GM19239 (cell line): ENCODE results near the gene DNAJC5.
A peak's percentile ranks its signal among the peaks of the same experiment; 100 is the strongest.
"Not testable (repeated sequence)": the region's sequence is repeated elsewhere in the genome, so short reads cannot be mapped to it uniquely, and the experiment has no call there.

Source experiments
- DNase-seq: peaks from one replicate; pipeline ENCODE4 v3.0.0; 2011; ENCODE audit warnings: low spot score; ENCODE audit not compliant: insufficient read length
- FAIRE-seq: peaks from 2 replicates; lab custom pipeline; 2011; peaks lifted over from hg19 to GRCh38; lab: Jason Lieb, UNC

DNAJC5 gene

DNA sequence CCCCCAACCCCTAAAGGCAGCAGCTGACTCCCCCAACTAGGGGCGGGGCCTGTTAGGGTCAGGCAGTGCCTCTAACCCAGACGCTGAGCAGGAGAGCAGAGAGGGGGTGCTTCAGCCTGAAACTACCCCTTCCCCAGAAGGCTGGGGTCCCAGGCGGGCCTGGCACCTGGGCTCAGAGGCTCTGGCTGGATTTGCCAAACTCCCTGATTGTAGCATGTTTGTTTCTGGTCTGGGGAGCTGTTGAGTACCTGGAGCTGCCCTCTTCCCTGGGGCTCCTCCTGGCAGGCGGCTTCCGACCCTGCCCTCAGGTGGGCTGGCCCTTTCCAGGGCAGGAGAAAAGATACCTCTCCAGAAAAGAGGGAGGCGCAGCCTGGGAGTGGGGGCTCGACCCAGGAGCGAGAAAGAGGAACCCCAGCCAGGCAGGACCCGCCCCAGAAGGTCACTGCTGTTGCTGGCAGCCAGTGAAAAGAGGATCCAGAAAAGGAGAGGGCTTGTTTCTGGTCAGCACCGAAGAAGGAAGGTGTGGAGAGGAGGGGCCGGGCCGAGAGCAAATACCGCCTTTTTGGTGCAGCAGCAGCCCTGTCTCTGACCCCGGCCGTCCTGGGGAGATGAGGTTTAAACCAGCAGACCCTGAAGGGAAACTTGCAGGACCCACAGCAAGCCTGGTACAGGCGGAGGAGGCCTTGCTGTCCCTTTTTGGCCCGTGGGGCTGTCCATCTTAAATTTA is 34.4 kb upstream of the DNAJC5 start:
- FAIRE-seq = no peak
- DNase-seq = no peak

- FAIRE-seq = no peak
- DNase-seq = no peak
Observed at GRCh38 chr20:63861365-63861934, 33.5 kb upstream of the DNAJC5 start, which contains the start of gene ABHD16B. Gene ABHD16B, plus strand, starts transcription at chr20:63861498. Its CDS starts 43 bp downstream, at chr20:63861541.

DNA sequence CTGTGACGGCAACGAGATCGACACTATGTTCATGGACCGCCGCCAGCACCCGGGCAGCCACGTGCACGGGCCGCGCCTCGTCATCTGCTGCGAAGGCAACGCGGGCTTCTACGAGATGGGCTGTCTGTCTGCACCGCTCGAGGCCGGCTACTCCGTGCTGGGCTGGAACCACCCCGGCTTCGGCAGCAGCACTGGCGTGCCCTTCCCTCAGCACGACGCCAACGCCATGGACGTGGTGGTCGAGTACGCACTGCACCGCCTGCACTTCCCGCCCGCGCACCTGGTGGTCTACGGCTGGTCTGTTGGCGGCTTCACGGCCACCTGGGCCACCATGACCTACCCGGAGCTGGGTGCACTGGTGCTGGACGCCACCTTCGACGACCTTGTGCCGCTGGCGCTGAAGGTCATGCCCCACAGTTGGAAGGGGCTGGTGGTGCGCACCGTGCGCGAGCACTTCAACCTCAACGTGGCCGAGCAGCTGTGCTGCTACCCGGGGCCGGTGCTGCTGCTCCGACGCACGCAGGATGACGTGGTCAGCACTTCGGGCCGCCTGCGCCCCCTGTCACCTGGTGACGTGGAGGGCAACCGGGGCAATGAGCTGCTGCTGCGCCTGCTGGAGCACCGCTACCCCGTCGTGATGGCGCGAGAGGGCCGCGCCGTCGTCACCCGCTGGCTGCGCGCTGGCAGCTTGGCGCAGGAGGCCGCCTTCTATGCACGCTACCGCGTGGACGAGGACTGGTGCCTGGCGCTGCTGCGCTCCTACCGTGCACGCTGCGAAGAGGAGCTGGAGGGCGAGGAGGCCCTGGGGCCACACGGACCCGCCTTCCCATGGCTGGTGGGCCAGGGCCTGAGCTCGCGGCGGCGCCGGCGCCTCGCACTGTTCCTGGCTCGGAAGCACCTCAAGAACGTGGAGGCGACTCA is 32.7 kb upstream of the DNAJC5 start:
- FAIRE-seq = no peak
- no peak for DNase-seq

DNA sequence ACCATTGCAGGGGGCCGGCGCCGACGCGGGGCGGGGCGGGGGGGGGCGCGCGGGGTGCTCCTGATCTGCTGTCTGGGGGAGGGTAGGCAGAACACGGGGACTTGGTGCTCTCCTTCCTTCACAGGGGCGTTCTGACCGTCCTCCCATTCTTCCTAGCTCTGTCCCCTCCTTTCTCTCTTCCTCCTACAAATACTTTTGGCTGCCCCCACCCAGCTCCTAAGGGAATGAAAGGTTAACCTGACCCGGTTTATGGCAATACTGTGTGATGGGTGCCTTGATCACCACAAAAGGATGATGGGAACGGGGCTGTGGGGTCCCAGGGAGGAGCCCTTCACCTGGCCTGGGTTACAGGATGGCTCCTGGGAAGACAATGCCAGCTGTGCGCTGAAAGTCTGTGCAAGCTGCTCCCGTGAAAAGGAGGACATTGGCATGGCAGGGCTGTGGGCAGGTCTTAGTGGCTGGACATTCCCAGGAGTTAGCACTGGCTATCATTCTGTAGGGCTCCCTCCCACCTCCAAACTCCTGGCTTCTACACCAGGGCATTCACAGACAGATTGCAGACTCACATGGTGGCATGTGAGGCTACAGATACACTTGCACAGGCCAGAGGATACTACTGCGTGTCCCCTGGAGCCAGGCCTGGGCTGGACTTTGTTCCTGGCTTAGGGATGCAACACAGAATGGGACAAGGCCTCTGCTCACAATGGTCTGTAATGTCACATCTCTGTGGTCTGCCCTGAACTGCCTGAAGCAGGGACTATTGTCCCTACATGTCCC is 31.7 kb upstream of the DNAJC5 start:
- DNase-seq (no peak), FAIRE-seq (no peak)

- peak; percentile 77 for FAIRE-seq
- DNase-seq = peak; percentile 98
Observed at GRCh38 chr20:63863798-63864544, 31.0 kb upstream of the DNAJC5 start.

DNA sequence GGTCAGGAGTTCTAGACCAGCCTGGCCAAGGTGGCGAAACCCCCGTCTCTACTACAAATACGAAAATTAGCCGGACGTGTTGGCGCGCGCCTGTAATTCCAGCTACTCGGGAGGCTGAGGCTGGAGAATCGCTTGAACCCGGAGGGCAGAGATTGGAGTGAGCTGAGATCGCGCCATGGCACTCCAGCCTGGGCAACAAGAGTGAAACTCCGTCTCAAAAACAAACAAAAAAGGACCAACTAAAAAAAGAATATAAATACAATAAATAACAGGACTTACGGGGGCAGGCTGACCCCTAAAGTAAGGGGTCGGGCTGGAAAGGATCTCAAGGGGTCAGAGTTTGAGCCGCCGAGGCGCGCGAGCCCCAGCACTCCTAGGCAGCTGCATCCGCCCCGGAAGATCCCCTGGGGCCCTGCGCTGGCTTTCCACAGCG is 30.4 kb upstream of the DNAJC5 start:
- DNase-seq (no peak), FAIRE-seq (no peak)

DNA sequence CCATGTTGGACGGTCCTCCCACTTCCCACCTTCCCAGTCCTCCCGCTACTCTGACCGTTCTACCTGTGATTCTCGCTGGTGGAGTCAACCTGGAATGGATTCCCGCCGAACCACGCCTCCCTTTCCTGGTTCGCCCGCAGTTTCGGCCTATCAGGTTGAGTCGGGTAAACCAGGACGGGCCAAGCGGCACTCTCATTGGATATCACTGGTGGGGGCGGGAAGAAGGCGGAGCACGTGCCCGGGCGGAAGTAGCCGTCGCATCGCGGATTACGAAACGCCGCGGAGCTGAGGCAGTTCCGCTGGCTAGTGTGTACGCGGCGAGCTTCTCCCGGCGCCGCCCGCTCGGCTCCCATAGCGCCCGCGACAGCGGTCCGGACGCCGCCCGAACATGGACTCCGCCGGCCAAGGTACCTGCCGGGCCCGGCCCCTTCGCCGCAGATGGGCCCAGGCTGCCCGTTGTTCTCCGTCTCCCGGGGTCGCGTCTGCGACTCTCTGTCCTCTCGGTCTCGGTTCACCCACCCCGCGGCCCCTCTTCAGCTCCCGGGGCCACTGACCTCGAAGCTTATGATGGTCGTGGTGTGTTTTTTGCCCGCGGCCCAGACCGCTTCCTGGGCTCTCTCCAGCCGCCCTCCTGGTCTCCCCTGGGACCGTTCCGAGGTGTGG is 29.8 kb upstream of the DNAJC5 start, which contains the start of gene TPD52L2:
TSS of gene TPD52L2 (plus strand) at position 293 of the 663 bp plus-strand sequence. CDS start at position 389, 96 bp downstream.
- FAIRE-seq = peak; percentile 96

GRCh38 chr20:63867042-63867441 is 27.9 kb upstream of the DNAJC5 start:
- not testable (repeated sequence) for FAIRE-seq, DNase-seq

More for the DNA sequence above, 29.8 kb upstream of the DNAJC5 start, which contains the start of gene TPD52L2:
- peak; percentile 98 for DNase-seq

DNA sequence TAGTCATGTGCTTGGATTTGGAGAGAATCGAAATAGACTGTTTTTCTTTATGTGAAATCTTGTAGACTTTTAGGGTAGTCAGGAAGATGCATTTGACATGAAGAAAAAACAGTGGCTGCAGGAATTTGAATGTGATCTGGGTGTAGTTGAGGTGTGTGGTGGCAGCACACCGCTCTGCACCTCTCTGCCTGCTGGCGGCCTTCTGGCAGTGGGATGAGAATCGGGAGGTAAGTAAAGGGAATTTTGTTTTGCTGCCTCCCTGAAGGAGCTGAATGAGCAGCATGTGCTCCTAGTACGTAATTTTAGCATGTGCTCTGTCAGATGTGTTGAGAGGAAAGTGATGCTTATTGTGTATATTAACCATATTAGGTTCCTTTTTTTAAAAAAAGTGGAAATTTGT is 26.7 kb upstream of the DNAJC5 start:
- FAIRE-seq (no peak), DNase-seq (no peak)

GRCh38 chr20:63873477-63873971 is 21.4 kb upstream of the DNAJC5 start:
- FAIRE-seq (no peak), DNase-seq (no peak)

DNA sequence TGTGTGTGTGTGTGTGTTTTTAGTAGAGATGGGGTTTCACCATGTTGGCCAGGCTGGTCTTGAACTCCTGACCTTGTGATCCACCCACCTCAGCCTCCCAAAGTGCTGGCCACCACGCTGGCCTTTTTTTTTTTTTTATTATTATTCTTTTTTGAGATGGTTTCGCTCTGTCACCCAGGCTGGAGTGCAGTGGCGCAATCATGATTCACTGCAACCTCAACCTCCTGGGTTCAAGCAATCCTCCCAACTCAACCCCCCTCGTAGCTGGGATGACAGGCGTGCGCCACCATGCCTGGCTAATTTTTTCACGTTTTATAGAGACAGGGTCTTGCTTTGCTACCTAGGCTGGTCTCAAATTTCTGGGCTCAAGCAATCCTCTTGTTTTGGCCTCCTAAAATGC is 20.7 kb upstream of the DNAJC5 start:
- not testable (repeated sequence) for DNase-seq, FAIRE-seq

DNA sequence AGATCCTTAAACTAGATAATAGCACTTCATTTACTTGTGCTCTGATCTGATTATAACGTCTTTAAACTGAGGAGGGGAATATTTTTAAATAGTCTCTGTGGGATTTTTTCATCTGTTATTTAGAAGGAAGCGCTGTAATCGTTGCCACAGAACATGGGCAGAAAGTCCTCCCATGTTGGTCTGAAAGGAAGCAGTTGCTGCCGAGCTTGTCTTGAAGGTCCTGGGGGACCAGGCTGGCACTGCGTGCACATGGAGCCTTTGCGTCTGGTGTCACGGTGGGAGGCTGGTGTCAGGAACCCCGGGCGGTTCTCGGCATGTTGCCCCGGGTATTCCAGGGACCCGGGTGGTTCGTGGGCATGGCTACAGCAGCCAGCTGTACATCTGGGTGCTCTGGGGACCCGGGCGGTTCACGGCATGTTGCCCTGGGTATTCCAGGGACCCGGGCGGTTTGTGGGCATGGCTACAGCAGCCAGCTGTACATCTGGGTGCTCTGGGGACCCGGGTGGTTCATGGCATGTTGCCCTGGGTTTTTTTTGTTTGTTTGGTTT is 18.4 kb upstream of the DNAJC5 start:
- DNase-seq = no peak
- FAIRE-seq = no peak

GRCh38 chr20:63877755-63878470 is 17.0 kb upstream of the DNAJC5 start:
- DNase-seq = no peak
- FAIRE-seq = no peak

DNA sequence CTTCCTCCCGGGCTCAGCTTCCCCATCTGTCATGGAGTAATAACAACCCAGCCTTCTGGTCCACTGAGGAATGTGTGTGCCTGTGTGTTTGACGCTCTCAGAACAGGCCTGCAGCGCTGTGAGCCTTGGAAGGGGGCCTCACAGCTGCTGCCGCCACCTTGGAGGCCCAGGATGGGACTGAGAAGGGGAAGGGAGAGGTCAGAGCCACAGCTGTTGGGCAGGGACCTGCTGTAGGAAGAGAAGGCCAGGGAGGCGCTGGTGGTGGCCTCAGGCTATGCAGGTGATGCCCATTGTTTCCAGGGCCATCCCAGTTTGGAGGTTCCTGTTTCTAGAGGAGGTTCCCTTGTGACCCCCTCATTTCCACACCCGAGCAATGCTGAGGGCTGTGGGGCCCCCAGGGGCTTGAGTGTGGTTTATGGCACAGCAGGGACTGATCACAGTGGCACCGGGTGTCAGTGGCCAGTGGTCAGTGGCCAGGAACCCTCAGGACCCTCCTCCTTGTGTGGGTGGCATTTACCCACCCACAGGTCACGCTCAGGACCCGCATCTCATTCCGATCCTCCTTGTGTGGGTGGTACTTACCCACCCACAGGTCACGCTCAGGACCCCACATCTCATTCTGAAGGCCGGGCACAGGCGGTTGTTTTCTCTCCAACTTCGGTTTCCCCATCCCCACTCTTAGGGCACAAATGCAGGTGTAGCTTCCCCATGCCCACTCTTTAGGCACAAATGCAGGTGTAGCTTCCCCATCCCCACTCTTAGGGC is 15.8 kb upstream of the DNAJC5 start:
- FAIRE-seq = no peak
- no peak for DNase-seq

DNA sequence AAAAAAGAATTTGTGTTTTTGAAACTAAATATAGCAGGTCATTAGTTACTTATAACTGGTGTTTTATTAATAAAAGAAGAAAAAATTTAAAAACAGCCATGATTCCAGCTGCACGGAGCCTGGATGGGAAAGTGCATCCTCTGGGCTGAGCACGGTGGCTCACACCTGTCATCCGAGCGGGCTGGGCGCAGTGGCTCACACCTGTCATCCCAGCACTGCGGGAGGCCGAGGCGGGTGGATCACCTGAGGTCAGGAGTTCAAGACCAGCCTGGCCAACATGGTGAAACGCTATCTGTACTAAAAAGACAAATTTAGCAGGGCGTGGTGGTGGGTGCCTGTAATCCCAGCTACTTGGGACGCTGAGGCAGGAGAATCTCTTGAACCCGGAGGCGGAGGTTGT is 14.0 kb upstream of the DNAJC5 start:
- FAIRE-seq, DNase-seq: not testable (repeated sequence)

- DNase-seq (no peak), FAIRE-seq (no peak)
Observed at GRCh38 chr20:63881451-63882226, 13.3 kb upstream of the DNAJC5 start.
